COR-L47 (cell line): Measurements from ENCODE around the gene TUBA1A.
"Not testable (repeated sequence)": the region's sequence is repeated elsewhere in the genome, so short reads cannot be mapped to it uniquely, and the experiment has no call there.

Source experiments
- DNase-seq: peaks from one replicate; lab custom pipeline; 2025; lab: John Stamatoyannopoulos, UW

The TUBA1A gene

GRCh38 chr12:49147384-49147783, 41.5 kb downstream of the TUBA1A start:
- no peak for DNase-seq

DNA sequence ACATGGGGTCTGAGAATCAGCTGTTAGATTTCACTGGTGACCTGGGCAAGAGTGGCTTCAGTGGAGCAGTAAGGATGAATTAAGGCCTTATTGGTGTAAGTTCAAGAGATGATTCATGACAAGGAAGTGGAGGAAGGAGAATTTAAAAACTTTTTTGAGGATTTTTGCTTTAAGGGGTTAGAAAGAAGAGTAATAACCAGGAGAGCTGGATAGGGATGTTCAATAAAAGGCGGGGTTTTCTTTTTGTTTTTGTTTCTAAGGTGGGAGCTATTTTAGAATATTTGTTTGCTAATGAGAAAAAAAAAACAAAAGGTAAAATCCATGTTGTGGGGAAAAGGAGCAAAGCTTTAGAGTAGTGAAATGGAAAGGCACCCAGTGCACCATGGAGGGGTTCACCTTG, 42.5 kb downstream of the TUBA1A start:
- no peak for DNase-seq

DNA sequence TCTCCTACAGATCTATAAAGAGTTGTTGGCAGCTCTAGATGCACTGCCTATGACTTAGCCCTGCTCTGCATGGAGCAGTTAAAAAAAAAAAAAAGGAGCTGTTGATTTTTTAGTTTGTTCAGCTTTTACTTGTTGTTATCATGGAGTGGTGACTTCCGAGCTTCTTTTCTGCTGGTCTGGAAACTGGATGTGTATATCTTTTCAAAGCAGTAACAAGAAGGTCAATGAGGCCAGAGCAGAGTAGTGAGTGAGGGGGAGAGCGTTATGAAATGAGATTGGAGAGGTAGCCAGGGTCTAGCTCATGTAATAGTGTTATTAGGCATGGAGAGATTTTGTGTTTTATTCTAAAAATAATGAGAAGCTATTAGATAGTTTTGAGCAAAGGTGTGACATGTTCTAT, 44.5 kb downstream of the TUBA1A start:
- no peak for DNase-seq

- DNase-seq, result no peak
Measured at GRCh38 chr12:49138999-49139398, 49.9 kb downstream of the TUBA1A start.

- no peak for DNase-seq
Measured at GRCh38 chr12:49138587-49138986, 50.3 kb downstream of the TUBA1A start.

DNA sequence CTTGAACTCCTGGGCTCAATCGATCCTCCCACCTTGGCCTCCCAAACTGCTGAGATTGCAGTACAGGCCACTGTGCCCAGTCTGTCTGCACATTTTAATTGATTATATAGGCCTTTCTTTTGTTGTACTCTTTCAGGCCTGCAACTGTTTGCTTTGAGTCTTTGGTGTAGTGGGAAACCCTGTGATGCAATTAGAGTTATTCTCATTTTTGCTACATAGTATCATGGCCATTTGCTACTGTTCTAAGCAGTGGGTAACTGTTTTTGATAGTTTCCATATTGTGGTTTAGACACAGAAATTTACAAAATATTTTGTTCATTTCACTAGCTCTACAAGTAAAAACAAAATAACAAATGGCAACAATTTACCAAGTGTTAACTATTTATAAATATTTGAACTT, 51.4 kb downstream of the TUBA1A start:
- no peak for DNase-seq

GRCh38 chr12:49136997-49137396, 51.9 kb downstream of the TUBA1A start:
- not testable (repeated sequence) for DNase-seq
